ENCODE data around the gene STUM. TPM values are rescaled to one million over a fixed set of nuclear protein-coding genes. Genes with fewer than 3 reads are reported as not detected.

The STUM gene
- total and polyA plus RNA-seq, 10 of the 15 experiments (the other 5 are each of a cell fraction or from before 2014, with no cell fraction given) = under 0.01 to 0.15 (median 0.09) TPM; not detected in 5

DNA sequence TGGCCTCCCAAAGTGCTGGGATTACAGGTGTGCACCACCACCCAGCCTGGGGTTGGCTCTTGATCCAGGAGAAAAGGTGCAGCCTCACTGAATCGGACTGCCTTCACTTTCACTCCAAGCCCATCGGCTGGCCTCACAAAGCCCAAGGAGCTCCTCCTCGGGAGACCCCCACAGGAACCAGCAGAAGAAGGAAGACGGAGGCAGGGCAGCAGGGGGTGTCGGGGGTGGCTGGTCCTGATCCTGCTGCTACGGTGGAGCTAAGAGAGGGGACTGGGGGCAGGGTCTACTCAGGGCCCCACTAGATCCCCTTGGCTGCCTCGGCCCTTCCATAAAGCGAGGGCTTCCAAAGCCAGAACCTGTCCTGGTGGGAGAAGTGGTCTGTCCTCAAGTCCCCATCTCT lies 93.9 kb downstream of the STUM start:
- FAIRE-seq = no peak
- intact Hi-C loops (cut with micrococcal nuclease; ENCODE audit: unreplicated experiment) (no loop called here), in situ Hi-C loops (cut with MboI) (no loop called here)
- H3K79me2 ChIP-seq (ENCODE audit: control insufficient read depth, insufficient read depth, low read length) = no peaks in the 10 kb centered on the region; the same call in 1 of the 2 replicates
- H3K9me3 ChIP-seq (replicated peaks; ENCODE audit: control insufficient read depth, insufficient read depth, low read length) = no peaks in the 10 kb centered on the region
- no peak overlapping the region; the same call in 1 of the 2 replicates for H3K9ac ChIP-seq (ENCODE audit: control insufficient read depth, insufficient read depth, low read length)
- no peak overlapping the region for H2AFZ ChIP-seq (ENCODE audit: control insufficient read depth, low read depth, low read length)
- H4K20me1 ChIP-seq (ENCODE audit: control insufficient read depth, insufficient read depth) = no peaks in the 10 kb centered on the region
- TF ChIP-seq MXI1 (IDR thresholded peaks at IDR 0.05; ENCODE audit: low read depth, low read length) (no peak), POLR2AphosphoS2 (IDR thresholded peaks at IDR 0.05; ENCODE audit: low read depth, low read length) (no peak), BACH1 (IDR thresholded peaks at IDR 0.05; ENCODE audit: borderline replicate concordance) (no peak)
- ChIA-PET RAD21 (ENCODE audit: unreplicated experiment) (interaction anchor here (0.7 to 3.5 kb wide), 15 partner anchors 7 to 241 kb away, joined by 3 to 26 read pairs (median 7); partner anchors contain the start of gene ITPKB), CTCF (interaction anchor here (1.0 to 4.1 kb wide), 11 partner anchors 9 to 186 kb away, joined by 3 to 27 read pairs (median 8); no protein-coding TSS in a partner anchor), SMC1A (ENCODE audit: uncharacterized antibody, unreplicated experiment) (interaction anchor here (0.7 to 4.0 kb wide), 9 partner anchors 10 to 240 kb away, joined by 3 to 18 read pairs (median 4); no protein-coding TSS in a partner anchor), POLR2A (interaction anchor here (1.2 to 2.7 kb wide), 3 partner anchors 9 to 183 kb away, joined by 4 to 14 read pairs (median 12); no protein-coding TSS in a partner anchor)
- WGBS (ENCODE audit: insufficient coverage, insufficient replicate concordance, low lambda C conversion rate, missing lambda C conversion rate) = 98% methylated on average over 7 of the region's 8 CpGs
- H3K27ac ChIP-seq (ENCODE audit: control insufficient read depth, insufficient read depth) = peak overlapping the region; percentile 64
- no peaks in the 10 kb centered on the region for H3K27me3 ChIP-seq (replicated peaks in 1 of 2; ENCODE audit: control insufficient read depth in 2 of 2, insufficient read depth in 2 of 2, low read length in 1 of 2)
- peaks cover 27% of the 10 kb centered on the region for H3K4me1 ChIP-seq (ENCODE audit: control insufficient read depth, insufficient read depth, low read length)
- no TSS peak for BruUV-seq (replicated peaks)
- H3K36me3 ChIP-seq (ENCODE audit: control insufficient read depth in 2 of 2, insufficient read depth in 2 of 2, low read length in 1 of 2) = peaks cover 7 to 36% of the 10 kb centered on the region in 2 experiments; a peak in 3 of 4 replicates
- no peak for ATAC-seq
- H3K4me2 ChIP-seq (ENCODE audit: control insufficient read depth, insufficient read depth) = no peak overlapping the region
- DNase-seq (ENCODE audit: low read depth, low spot score) = no peak
- H3K4me3 ChIP-seq = no peak overlapping the region

DNA sequence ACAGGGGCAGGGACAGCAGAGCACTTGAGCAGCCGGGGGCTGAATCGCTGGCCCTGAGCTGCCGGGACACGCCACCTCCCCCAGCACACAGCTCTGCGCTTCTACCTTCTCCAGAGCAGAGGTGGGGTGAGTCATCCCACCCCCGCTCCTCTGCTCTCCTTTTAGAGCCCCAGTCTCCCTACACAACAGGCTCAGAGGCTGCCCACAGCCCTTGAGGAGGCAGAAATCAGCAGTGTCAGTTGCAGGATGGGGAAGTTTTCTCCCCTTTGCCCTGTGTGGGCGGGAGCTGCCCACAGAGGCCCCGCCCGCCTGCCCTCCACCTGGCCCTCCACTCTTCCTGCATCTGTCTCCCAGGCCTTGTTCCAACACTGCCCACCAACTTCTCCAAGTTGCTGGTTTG lies 94.6 kb downstream of the STUM start:
- in situ Hi-C loops (cut with MboI) = no loop called here
- peaks cover 27% of the 10 kb centered on the region for H3K4me1 ChIP-seq (ENCODE audit: control insufficient read depth, insufficient read depth, low read length)
- TF ChIP-seq ZNF24 (IDR thresholded peaks at IDR 0.05) (no peak), PAX5 (IDR thresholded peaks at IDR 0.05; ENCODE audit: borderline replicate concordance, low read depth, low read length) (no peak), ZNF274 (IDR thresholded peaks at IDR 0.05; ENCODE audit: insufficient read depth, insufficient read length) (no peak), CHD4 (IDR thresholded peaks at IDR 0.05) (no peak), CEBPB (IDR thresholded peaks at IDR 0.05; ENCODE audit: borderline replicate concordance in 1 of 2, low read depth in 2 of 2, low read length in 2 of 2) (no peak)
- TF ChIP-seq, protein P1, sequence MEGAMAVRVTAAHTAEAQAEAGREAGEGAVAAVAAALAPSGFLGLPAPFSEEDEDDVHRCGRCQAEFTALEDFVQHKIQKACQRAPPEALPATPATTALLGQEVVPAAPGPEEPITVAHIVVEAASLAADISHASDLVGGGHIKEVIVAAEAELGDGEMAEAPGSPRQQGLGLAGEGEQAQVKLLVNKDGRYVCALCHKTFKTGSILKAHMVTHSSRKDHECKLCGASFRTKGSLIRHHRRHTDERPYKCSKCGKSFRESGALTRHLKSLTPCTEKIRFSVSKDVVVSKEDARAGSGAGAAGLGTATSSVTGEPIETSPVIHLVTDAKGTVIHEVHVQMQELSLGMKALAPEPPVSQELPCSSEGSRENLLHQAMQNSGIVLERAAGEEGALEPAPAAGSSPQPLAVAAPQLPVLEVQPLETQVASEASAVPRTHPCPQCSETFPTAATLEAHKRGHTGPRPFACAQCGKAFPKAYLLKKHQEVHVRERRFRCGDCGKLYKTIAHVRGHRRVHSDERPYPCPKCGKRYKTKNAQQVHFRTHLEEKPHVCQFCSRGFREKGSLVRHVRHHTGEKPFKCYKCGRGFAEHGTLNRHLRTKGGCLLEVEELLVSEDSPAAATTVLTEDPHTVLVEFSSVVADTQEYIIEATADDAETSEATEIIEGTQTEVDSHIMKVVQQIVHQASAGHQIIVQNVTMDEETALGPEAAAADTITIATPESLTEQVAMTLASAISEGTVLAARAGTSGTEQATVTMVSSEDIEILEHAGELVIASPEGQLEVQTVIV (IDR thresholded peaks at IDR 0.05; ENCODE audit: borderline replicate concordance, partially characterized antibody) = no peak
- TF ChIP-seq, protein P2, sequence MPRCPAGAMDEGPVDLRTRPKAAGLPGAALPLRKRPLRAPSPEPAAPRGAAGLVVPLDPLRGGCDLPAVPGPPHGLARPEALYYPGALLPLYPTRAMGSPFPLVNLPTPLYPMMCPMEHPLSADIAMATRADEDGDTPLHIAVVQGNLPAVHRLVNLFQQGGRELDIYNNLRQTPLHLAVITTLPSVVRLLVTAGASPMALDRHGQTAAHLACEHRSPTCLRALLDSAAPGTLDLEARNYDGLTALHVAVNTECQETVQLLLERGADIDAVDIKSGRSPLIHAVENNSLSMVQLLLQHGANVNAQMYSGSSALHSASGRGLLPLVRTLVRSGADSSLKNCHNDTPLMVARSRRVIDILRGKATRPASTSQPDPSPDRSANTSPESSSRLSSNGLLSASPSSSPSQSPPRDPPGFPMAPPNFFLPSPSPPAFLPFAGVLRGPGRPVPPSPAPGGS (IDR thresholded peaks at IDR 0.05; ENCODE audit: borderline replicate concordance, insufficient read depth, low read depth, low read length, poor library complexity, severe bottlenecking) = peak; percentile 6

More for the DNA sequence above, 94.6 kb downstream of the STUM start:
- Histone ChIP-seq H3K79me2 (ENCODE audit: control insufficient read depth, insufficient read depth, low read length) (no peaks in the 10 kb centered on the region; the same call in 1 of the 2 replicates), H3K9ac (ENCODE audit: control insufficient read depth, insufficient read depth, low read length) (peak overlapping the region; percentile 24; the same call in 1 of the 2 replicates), H4K20me1 (ENCODE audit: control insufficient read depth, insufficient read depth) (no peaks in the 10 kb centered on the region), H3K9me3 (replicated peaks; ENCODE audit: control insufficient read depth, insufficient read depth, low read length) (no peaks in the 10 kb centered on the region), H3K27ac (ENCODE audit: control insufficient read depth, insufficient read depth) (peak overlapping the region; percentile 64), H3K36me3 (ENCODE audit: control insufficient read depth in 2 of 2, insufficient read depth in 2 of 2, low read length in 1 of 2) (peaks cover 12 to 39% of the 10 kb centered on the region in 2 experiments; a peak in 3 of 4 replicates), H3K4me3 (no peak overlapping the region), H3K27me3 (replicated peaks in 1 of 2; ENCODE audit: control insufficient read depth in 2 of 2, insufficient read depth in 2 of 2, low read length in 1 of 2) (no peaks in the 10 kb centered on the region), H2AFZ (ENCODE audit: control insufficient read depth, low read depth, low read length) (no peak overlapping the region), H3K4me2 (ENCODE audit: control insufficient read depth, insufficient read depth) (peak overlapping the region; percentile 72; the same call in 1 of the 2 replicates)
- ChIA-PET RAD21 (ENCODE audit: unreplicated experiment) (interaction anchor here (1.1 to 3.5 kb wide), 14 partner anchors 8 to 269 kb away, joined by 3 to 26 read pairs (median 9); partner anchors contain the start of gene ITPKB), SMC1A (ENCODE audit: uncharacterized antibody, unreplicated experiment) (interaction anchor here (0.8 to 4.0 kb wide), 10 partner anchors 9 to 239 kb away, joined by 3 to 18 read pairs (median 4); no protein-coding TSS in a partner anchor), POLR2A (interaction anchor here (1.4 to 2.7 kb wide), 3 partner anchors 10 to 52 kb away, joined by 5 to 14 read pairs (median 12); no protein-coding TSS in a partner anchor), CTCF (interaction anchor here (0.9 to 4.1 kb wide), 16 partner anchors 10 to 185 kb away, joined by 3 to 27 read pairs (median 6); partner anchors contain the start of gene ITPKB)
- ATAC-seq = peak; percentile 79
- DNase-seq (ENCODE audit: low read depth, low spot score) = peak; percentile 33
- peak; percentile 47 for FAIRE-seq
- no TSS peak for BruUV-seq (replicated peaks)
- WGBS (ENCODE audit: insufficient coverage, insufficient replicate concordance, low lambda C conversion rate, missing lambda C conversion rate) = 17% methylated on average over 5 of the region's 9 CpGs
- intact Hi-C loops (cut with micrococcal nuclease; ENCODE audit: unreplicated experiment) = no loop called here
